H9 (cell line): ENCODE results near the gene RPL14. TPM values are rescaled to one million over a fixed set of nuclear protein-coding genes. Genes with fewer than 3 reads are reported as not detected.
A peak's percentile ranks its signal among the peaks of the same experiment; 100 is the strongest.

Experiments
- DNase-seq: peaks from one replicate; pipeline ENCODE4 v3.0.0-alpha.2; 2017
- H2AFZ ChIP-seq: one replicate; pipeline ENCODE4 v1.6.1; 2013; ENCODE audit warnings: mild to moderate bottlenecking, low read length, control low read depth, moderate library complexity
- H2AK5ac ChIP-seq: 2 replicates; pipeline ENCODE4 v1.6.1; 2013; ENCODE audit warnings: low read length, control low read depth, mixed read lengths; ENCODE audit not compliant: insufficient read length
- H2BK120ac ChIP-seq: one replicate; pipeline ENCODE4 v1.6.1; 2013; ENCODE audit warnings: low read depth, mild to moderate bottlenecking, low read length, control low read depth, inconsistent platforms; ENCODE audit not compliant: poor library complexity, severe bottlenecking
- H2BK12ac ChIP-seq: 2 replicates; pipeline ENCODE4 v1.6.1; 2013; ENCODE audit warnings: low read length, control low read depth, mixed read lengths, low read depth; ENCODE audit not compliant: insufficient read length
- H2BK15ac ChIP-seq: 2 replicates; pipeline ENCODE4 v1.6.1; 2013; ENCODE audit warnings: low read depth, low read length, control low read depth
- H2BK20ac ChIP-seq: one replicate; pipeline ENCODE4 v1.6.1; 2013; ENCODE audit warnings: low read depth, mild to moderate bottlenecking, low read length, control low read depth, inconsistent platforms; ENCODE audit not compliant: poor library complexity, severe bottlenecking
- H2BK5ac ChIP-seq: 2 replicates; pipeline ENCODE4 v1.6.1; 2013; ENCODE audit warnings: low read length, control low read depth, mixed read lengths; ENCODE audit not compliant: insufficient read length
- H3K14ac ChIP-seq: 2 replicates; pipeline ENCODE4 v1.6.1; 2013; ENCODE audit warnings: low read length, control low read depth; ENCODE audit not compliant: insufficient read depth
- H3K18ac ChIP-seq: 2 replicates; pipeline ENCODE4 v1.6.1; 2013; ENCODE audit warnings: low read depth, mild to moderate bottlenecking, mixed read lengths, low read length, control low read depth; ENCODE audit not compliant: insufficient read length
- H3K23ac ChIP-seq: 2 replicates; pipeline ENCODE4 v1.6.1; 2013; ENCODE audit warnings: low read length, control low read depth, mixed read lengths, low read depth; ENCODE audit not compliant: insufficient read length
- H3K23me2 ChIP-seq: 2 replicates; pipeline ENCODE4 v1.6.1; 2013; ENCODE audit warnings: low read depth, mild to moderate bottlenecking, mixed read lengths, low read length, control low read depth; ENCODE audit not compliant: insufficient read length, poor library complexity, severe bottlenecking
- H3K27ac ChIP-seq: 2 replicates; pipeline ENCODE4 v1.5.1; 2013; ENCODE audit warnings: low read length, control low read depth, mixed read lengths, low read depth; ENCODE audit not compliant: insufficient read length
- H3K27me3 ChIP-seq: 2 replicates; pipeline ENCODE4 v1.6.1; 2013; ENCODE audit warnings: low read length, control low read depth, inconsistent platforms; ENCODE audit not compliant: insufficient read depth
- H3K4ac ChIP-seq: 2 replicates; pipeline ENCODE4 v1.6.1; 2013; ENCODE audit warnings: low read depth, mild to moderate bottlenecking, control low read depth, inconsistent platforms, low read length, moderate library complexity
- H3K4me1 ChIP-seq: 2 replicates; pipeline ENCODE4 v1.6.1; 2013; ENCODE audit warnings: low read length, control low read depth, inconsistent platforms; ENCODE audit not compliant: insufficient read depth
- H3K4me2 ChIP-seq: 2 replicates; pipeline ENCODE4 v1.6.1; 2013; ENCODE audit warnings: low read length, control low read depth, mixed read lengths; ENCODE audit not compliant: insufficient read length, insufficient read depth
- H3K56ac ChIP-seq: 2 replicates; pipeline ENCODE4 v1.6.1; 2013; ENCODE audit warnings: low read depth, mild to moderate bottlenecking, mixed read lengths, low read length, control low read depth; ENCODE audit not compliant: insufficient read length
- H3K79me1 ChIP-seq: 2 replicates; pipeline ENCODE4 v1.6.1; 2013; ENCODE audit warnings: low read depth, mild to moderate bottlenecking, moderate library complexity, low read length, control low read depth, inconsistent platforms; ENCODE audit not compliant: insufficient read depth, poor library complexity, severe bottlenecking
- H3K79me2 ChIP-seq: 2 replicates; pipeline ENCODE4 v1.6.1; 2013; ENCODE audit warnings: low read length, control low read depth, inconsistent platforms; ENCODE audit not compliant: insufficient read depth
- H3K9ac ChIP-seq: 2 replicates; pipeline ENCODE4 v1.6.1; 2013; ENCODE audit warnings: low read length, control low read depth, mixed read lengths; ENCODE audit not compliant: insufficient read length; ENCODE audit errors: extremely low read depth
- H3K9me3 ChIP-seq: one replicate; pipeline ENCODE4 v1.6.1; 2013; ENCODE audit warnings: low read depth, low read length, inconsistent platforms; ENCODE audit not compliant: control insufficient read depth
- H3T11ph ChIP-seq: one replicate; pipeline ENCODE4 v1.6.1; 2013; ENCODE audit warnings: mild to moderate bottlenecking, low read length, control low read depth, inconsistent platforms
- H4K20me1 ChIP-seq: one replicate; pipeline ENCODE4 v1.6.1; 2013; ENCODE audit not compliant: control insufficient read depth, insufficient read length, insufficient read depth
- H4K5ac ChIP-seq: 2 replicates; pipeline ENCODE4 v1.6.1; 2013; ENCODE audit warnings: low read depth, mild to moderate bottlenecking, mixed read lengths, low read length, control low read depth; ENCODE audit not compliant: insufficient read length
- H4K8ac ChIP-seq: replicated peaks from 2 replicates; pipeline ENCODE4 v1.6.1; 2013; ENCODE audit warnings: low read length, control low read depth, mixed read lengths, low read depth; ENCODE audit not compliant: insufficient read length
- H4K91ac ChIP-seq: 2 replicates; pipeline ENCODE4 v1.6.1; 2013; ENCODE audit warnings: low read depth, mild to moderate bottlenecking, moderate library complexity, mixed read lengths, low read length, control low read depth; ENCODE audit not compliant: insufficient read length
- H3K27ac Mint-ChIP-seq, 3 experiments: 2 replicates in 2 of 3; 3 replicates in 1 of 3; pipeline ENCODE4 v1.8.0; 2020 to 2021; ENCODE audit warnings: mixed read lengths in 3 of 3, mild to moderate bottlenecking in 1 of 3, moderate library complexity in 1 of 3
- H3K27me3 Mint-ChIP-seq: 2 replicates; pipeline ENCODE4 v1.8.0; 2021; ENCODE audit warnings: low read depth, mild to moderate bottlenecking, moderate library complexity, mixed read lengths
- H3K36me3 Mint-ChIP-seq, 3 experiments: 2 replicates in 2 of 3; 3 replicates in 1 of 3; pipeline ENCODE4 v1.8.0; 2020 to 2021; ENCODE audit warnings: low read depth in 3 of 3, mixed read lengths in 3 of 3; ENCODE audit not compliant: insufficient read depth in 1 of 3
- H3K4me1 Mint-ChIP-seq, 2 experiments: 2 replicates each; pipeline ENCODE4 v1.8.0; 2020; ENCODE audit warnings: mixed read lengths in 2 of 2
- H3K4me3 Mint-ChIP-seq, 2 experiments: 2 replicates in 1 of 2; 3 replicates in 1 of 2; pipeline ENCODE4 v1.8.0; 2020 to 2021; ENCODE audit warnings: mild to moderate bottlenecking in 2 of 2, mixed read lengths in 2 of 2, moderate library complexity in 1 of 2
- H3K9me3 Mint-ChIP-seq, 2 experiments: 2 replicates in 1 of 2; 3 replicates in 1 of 2; pipeline ENCODE4 v1.8.0; 2020; ENCODE audit warnings: mild to moderate bottlenecking in 2 of 2, mixed read lengths in 2 of 2, moderate library complexity in 1 of 2
- WGBS: extraction: QIAGEN DNeasy Blood & Tissue Kit; methylation state at CpG from one replicate; pipeline ENCODE4 v1.1.7; 2013; ENCODE audit warnings: missing lambda C conversion rate, low lambda C conversion rate, mixed read lengths; ENCODE audit not compliant: insufficient read length; ENCODE audit errors: extremely low coverage; 5-methylcytosine and 5-hydroxymethylcytosine counted together
- total RNA-seq: library from RNA; stranded (reverse); gene quantifications from 2 replicates; pipeline ENCODE4 v1.2.1, GENCODE V29; 2021
- TF ChIP-seq, protein P1 (sequence below): fragments of 200-600 bp; sonication (generic); conservative IDR thresholded peaks from 3 replicates; pipeline ENCODE4 v1.8.0; 2021; ENCODE audit warnings: antibody characterized with exemption, mild to moderate bottlenecking

The RPL14 gene
- total RNA-seq, 1 experiment from 2014 or later = 2,490 TPM

- Histone ChIP-seq H3K27ac (no peak overlapping the region), H4K91ac (no peak overlapping the region), H3K9me3 (no peaks in the 10 kb centered on the region), H3K79me2 (no peaks in the 10 kb centered on the region), H3K4me1 (no peaks in the 10 kb centered on the region), H3T11ph (no peak overlapping the region), H4K5ac (no peak overlapping the region), H2AK5ac (no peak overlapping the region), H2BK20ac (no peak overlapping the region), H2AFZ (no peak overlapping the region), H4K8ac (no peak overlapping the region), H4K20me1 (no peaks in the 10 kb centered on the region), H2BK120ac (no peak overlapping the region), H2BK15ac (no peak overlapping the region), H3K4ac (no peak overlapping the region), H2BK5ac (no peak overlapping the region), H3K18ac (no peak overlapping the region), H3K23ac (no peak overlapping the region), H3K56ac (no peak overlapping the region), H3K4me2 (no peak overlapping the region), H3K23me2 (no peaks in the 10 kb centered on the region), H3K14ac (no peak overlapping the region), H3K79me1 (no peaks in the 10 kb centered on the region), H2BK12ac (no peak overlapping the region), H3K9ac (no peak overlapping the region), H3K27me3 (no peaks in the 10 kb centered on the region)
- no peak for DNase-seq
- H3K27ac Mint-ChIP-seq = peak overlapping the region in 2 of 3 experiments; percentile 23 to 84; a peak in 1 of 7 replicates
- H3K27me3 Mint-ChIP-seq = no peaks in the 10 kb centered on the region; the same call in 1 of the 2 replicates
- TF ChIP-seq, protein P1, sequence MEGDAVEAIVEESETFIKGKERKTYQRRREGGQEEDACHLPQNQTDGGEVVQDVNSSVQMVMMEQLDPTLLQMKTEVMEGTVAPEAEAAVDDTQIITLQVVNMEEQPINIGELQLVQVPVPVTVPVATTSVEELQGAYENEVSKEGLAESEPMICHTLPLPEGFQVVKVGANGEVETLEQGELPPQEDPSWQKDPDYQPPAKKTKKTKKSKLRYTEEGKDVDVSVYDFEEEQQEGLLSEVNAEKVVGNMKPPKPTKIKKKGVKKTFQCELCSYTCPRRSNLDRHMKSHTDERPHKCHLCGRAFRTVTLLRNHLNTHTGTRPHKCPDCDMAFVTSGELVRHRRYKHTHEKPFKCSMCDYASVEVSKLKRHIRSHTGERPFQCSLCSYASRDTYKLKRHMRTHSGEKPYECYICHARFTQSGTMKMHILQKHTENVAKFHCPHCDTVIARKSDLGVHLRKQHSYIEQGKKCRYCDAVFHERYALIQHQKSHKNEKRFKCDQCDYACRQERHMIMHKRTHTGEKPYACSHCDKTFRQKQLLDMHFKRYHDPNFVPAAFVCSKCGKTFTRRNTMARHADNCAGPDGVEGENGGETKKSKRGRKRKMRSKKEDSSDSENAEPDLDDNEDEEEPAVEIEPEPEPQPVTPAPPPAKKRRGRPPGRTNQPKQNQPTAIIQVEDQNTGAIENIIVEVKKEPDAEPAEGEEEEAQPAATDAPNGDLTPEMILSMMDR = no peak
- peaks cover 0 to 5% (median 0%) of the 10 kb centered on the region in 3 experiments; a peak in 1 of 7 replicates for H3K36me3 Mint-ChIP-seq
- no CpG with 5 or more reads among the region's 2 CpGs for WGBS
- no peaks in the 10 kb centered on the region for H3K9me3 Mint-ChIP-seq
- no peak overlapping the region for H3K4me3 Mint-ChIP-seq
- H3K4me1 Mint-ChIP-seq = peaks cover 10 to 18% of the 10 kb centered on the region in 2 experiments
Measured at GRCh38 chr3:40494698-40495097, 37.6 kb downstream of the RPL14 start.
